ENCODE results near the gene POLDIP3.

DNA sequence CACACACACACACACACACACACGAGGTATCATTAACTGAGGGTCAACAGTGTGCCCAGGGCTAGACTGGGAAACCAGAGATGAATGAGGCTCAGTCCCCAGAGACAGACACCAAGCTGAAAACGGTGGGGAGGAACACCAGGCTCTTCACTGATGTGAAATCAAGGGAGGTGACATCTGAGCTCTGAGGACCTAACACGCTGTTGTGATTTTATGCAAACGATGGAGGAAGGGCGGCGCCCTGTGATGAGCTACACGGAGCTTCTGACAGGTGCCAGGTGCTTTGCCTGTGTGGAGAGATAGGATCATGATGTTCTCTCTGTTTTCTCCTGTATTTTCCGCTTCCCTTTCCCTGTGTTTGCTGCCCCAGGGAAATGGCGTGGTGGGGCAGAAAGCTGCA is 41.0 kb upstream of the POLDIP3 start:
- TF ChIP-seq, protein P1, sequence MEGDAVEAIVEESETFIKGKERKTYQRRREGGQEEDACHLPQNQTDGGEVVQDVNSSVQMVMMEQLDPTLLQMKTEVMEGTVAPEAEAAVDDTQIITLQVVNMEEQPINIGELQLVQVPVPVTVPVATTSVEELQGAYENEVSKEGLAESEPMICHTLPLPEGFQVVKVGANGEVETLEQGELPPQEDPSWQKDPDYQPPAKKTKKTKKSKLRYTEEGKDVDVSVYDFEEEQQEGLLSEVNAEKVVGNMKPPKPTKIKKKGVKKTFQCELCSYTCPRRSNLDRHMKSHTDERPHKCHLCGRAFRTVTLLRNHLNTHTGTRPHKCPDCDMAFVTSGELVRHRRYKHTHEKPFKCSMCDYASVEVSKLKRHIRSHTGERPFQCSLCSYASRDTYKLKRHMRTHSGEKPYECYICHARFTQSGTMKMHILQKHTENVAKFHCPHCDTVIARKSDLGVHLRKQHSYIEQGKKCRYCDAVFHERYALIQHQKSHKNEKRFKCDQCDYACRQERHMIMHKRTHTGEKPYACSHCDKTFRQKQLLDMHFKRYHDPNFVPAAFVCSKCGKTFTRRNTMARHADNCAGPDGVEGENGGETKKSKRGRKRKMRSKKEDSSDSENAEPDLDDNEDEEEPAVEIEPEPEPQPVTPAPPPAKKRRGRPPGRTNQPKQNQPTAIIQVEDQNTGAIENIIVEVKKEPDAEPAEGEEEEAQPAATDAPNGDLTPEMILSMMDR (IDR thresholded peaks at IDR 0.05; ENCODE audit: low read length): no peak
- no peak for TF ChIP-seq EZH2 (optimal IDR thresholded peaks at IDR 0.05; ENCODE audit: low read depth, low read length)

All from MM.1S (cell line).